A549 (cell line): ENCODE data around the gene DAB2IP. TPM values are rescaled to one million over a fixed set of nuclear protein-coding genes. Genes with fewer than 3 reads are reported as not detected.

Source experiments
- ATAC-seq, 2 experiments: fragments of 200-7000 bp in 1 of 2; fragments of >200 bp in 1 of 2; cut with Nextera tagmentation in 1 of 2; cut with Tn5 transposase in 1 of 2; 3 replicates each; pipeline versions ENCODE4 v1.8.0 to v1.9.1; 2018 to 2020; ENCODE audit warnings: mild to moderate bottlenecking in 1 of 2, moderate library complexity in 1 of 2
- CTCF ChIA-PET: fragments of 300-600 bp; sonication (Branson Sonifier 250); formaldehyde crosslinking; extraction: SDS; loops from one replicate; lab custom pipeline; 2021; ENCODE audit warnings: antibody characterized with exemption, inconsistent platforms; lab: Yijun Ruan, JAX
- POLR2A ChIA-PET: fragments of 350-600 bp; formaldehyde crosslinking; extraction: SDS; loops from one replicate; lab custom pipeline; 2021; ENCODE audit warnings: antibody characterized with exemption, inconsistent platforms; lab: Yijun Ruan, JAX
- DNase-seq, 2 experiments: peaks; one replicate each; pipeline versions ENCODE4 v3.0.0 to v3.0.0-alpha.2; 2011 to 2016; ENCODE audit warnings: low read depth in 1 of 2, low spot score in 1 of 2
- FAIRE-seq: peaks from 2 replicates; lab custom pipeline; 2011; peaks lifted over from hg19 to GRCh38; lab: Jason Lieb, UNC
- H3K27ac ChIP-seq, 2 experiments: fragments of >200 bp; sonication (Bioruptor Twin); formaldehyde crosslinking; 3 replicates each; pipeline ENCODE4 v1.5.1; 2016 to 2017
- H3K4me1 ChIP-seq: fragments of >200 bp; sonication (Bioruptor Twin); formaldehyde crosslinking; 3 replicates; pipeline ENCODE4 v1.6.1; 2016
- H3K4me2 ChIP-seq: fragments of >200 bp; sonication (Bioruptor Twin); formaldehyde crosslinking; 3 replicates; pipeline ENCODE4 v1.6.1; 2016
- H3K4me3 ChIP-seq: fragments of >200 bp; sonication (Bioruptor Twin); formaldehyde crosslinking; 3 replicates; pipeline ENCODE4 v1.5.1; 2016
- H3K9me3 ChIP-seq: fragments of >200 bp; sonication (Bioruptor Twin); formaldehyde crosslinking; 3 replicates; pipeline ENCODE4 v1.6.1; 2016
- CBX2 ChIP-seq: fragments of 200-600 bp; sonication (generic); IDR thresholded peaks from 2 replicates; pipeline ENCODE4 v1.6.1; 2016; ENCODE audit warnings: low read depth, mild to moderate bottlenecking, borderline replicate concordance
- CHD2 ChIP-seq: fragments of 150-350 bp; IDR thresholded peaks from 2 replicates; pipeline ENCODE4 v1.6.1; 2014; ENCODE audit warnings: low read length; ENCODE audit not compliant: partially characterized antibody
- EHF ChIP-seq: fragments of 250-450 bp; sonication (Bioruptor Pico); IDR thresholded peaks from 2 replicates; pipeline ENCODE4 v1.5.0; 2020; ENCODE audit warnings: mild to moderate bottlenecking
- ESRRA ChIP-seq: fragments of 150-350 bp; IDR thresholded peaks from 2 replicates; pipeline ENCODE4 v1.6.1; 2014; ENCODE audit warnings: mild to moderate bottlenecking, low read length, borderline replicate concordance
- FOXS1 ChIP-seq: fragments of 250-450 bp; sonication (Bioruptor Pico); IDR thresholded peaks from 2 replicates; pipeline ENCODE4 v1.5.0; 2020; ENCODE audit warnings: mild to moderate bottlenecking, moderate library complexity
- GATA3 ChIP-seq: IDR thresholded peaks from 2 replicates; pipeline ENCODE4 v1.6.1; 2012; ENCODE audit warnings: borderline replicate concordance
- HEYL ChIP-seq: fragments of 250-450 bp; sonication (Bioruptor Pico); IDR thresholded peaks from 2 replicates; pipeline ENCODE4 v1.8.0; 2021; ENCODE audit warnings: mild to moderate bottlenecking, moderate library complexity
- HOXB5 ChIP-seq: fragments of 250-450 bp; sonication (Bioruptor Pico); IDR thresholded peaks from 2 replicates; pipeline ENCODE4 v1.5.0; 2020; ENCODE audit warnings: mild to moderate bottlenecking, moderate library complexity
- KDM1A ChIP-seq: fragments of 200-600 bp; sonication (generic); IDR thresholded peaks from 2 replicates; pipeline ENCODE4 v1.6.1; 2016; ENCODE audit warnings: low read depth, mild to moderate bottlenecking
- KDM5A ChIP-seq: fragments of 200-600 bp; sonication (generic); IDR thresholded peaks from 2 replicates; pipeline ENCODE4 v1.6.1; 2016; ENCODE audit warnings: antibody characterized with exemption, mild to moderate bottlenecking
- MAFK ChIP-seq: fragments of 450-650 bp; IDR thresholded peaks from 2 replicates; pipeline ENCODE4 v1.6.1; 2014; ENCODE audit not compliant: partially characterized antibody
- MAZ ChIP-seq: fragments of 150-350 bp; IDR thresholded peaks from 2 replicates; pipeline ENCODE4 v1.6.1; 2014; ENCODE audit warnings: antibody characterized with exemption, low read depth, low read length, borderline replicate concordance
- NPAS2 ChIP-seq: fragments of 250-450 bp; sonication (Bioruptor Pico); IDR thresholded peaks from 2 replicates; pipeline ENCODE4 v1.8.0; 2022; ENCODE audit warnings: mild to moderate bottlenecking, moderate library complexity, borderline replicate concordance
- RCOR1 ChIP-seq: fragments of 150-350 bp; IDR thresholded peaks from 2 replicates; pipeline ENCODE4 v1.6.1; 2014; ENCODE audit warnings: antibody characterized with exemption, low read length, low read depth
- RFX5 ChIP-seq: fragments of 450-650 bp; IDR thresholded peaks from 2 replicates; pipeline ENCODE4 v1.7.1; 2014; ENCODE audit warnings: antibody characterized with exemption, mild to moderate bottlenecking, moderate library complexity
- TFCP2L1 ChIP-seq: fragments of 250-450 bp; sonication (Bioruptor Pico); IDR thresholded peaks from 2 replicates; pipeline ENCODE4 v1.5.0; 2021; ENCODE audit warnings: mild to moderate bottlenecking
- ZFP36 ChIP-seq: fragments of 450-650 bp; IDR thresholded peaks from 2 replicates; pipeline ENCODE4 v1.6.1; 2014; ENCODE audit warnings: borderline replicate concordance; ENCODE audit not compliant: partially characterized antibody
- ZNF302 ChIP-seq: fragments of 250-450 bp; sonication (Bioruptor Pico); IDR thresholded peaks from 2 replicates; pipeline ENCODE4 v1.9.0; 2021; ENCODE audit warnings: inconsistent platforms, mild to moderate bottlenecking, moderate library complexity
- WGBS: methylation state at CpG from one replicate; pipeline ENCODE4 v1.1.6; 2017; ENCODE audit errors: missing lambda C conversion rate; 5-methylcytosine and 5-hydroxymethylcytosine counted together
- polyA plus RNA-seq, 4 experiments: library from polyadenylated mRNA; depleted of rRNA in 3 of 4; stranded (reverse); fragments of >200 nt; fragmentation: RNase III in 1 of 4; extraction: RNeasy Plus Mini Kit Qiagen cat#74134 plus additional on column Dnase treatment in 1 of 4; gene quantifications; 2 replicates in 3 of 4; 3 replicates in 1 of 4; pipeline ENCODE4 v1.2.3, GENCODE V29; 2011 to 2017
- TF ChIP-seq, protein P1 (sequence below): IDR thresholded peaks from 2 replicates; pipeline ENCODE4 v1.6.1; 2012
- TF ChIP-seq, protein P2 (sequence below): fragments of >200 bp; sonication (Bioruptor Twin); formaldehyde crosslinking; IDR thresholded peaks from 2 replicates; pipeline ENCODE4 v1.6.1; 2016
- TF ChIP-seq, protein P3 (sequence below): fragments of >200 bp; sonication (Bioruptor Twin); formaldehyde crosslinking; IDR thresholded peaks from 3 replicates; pipeline ENCODE4 v1.6.1; 2016
- TF ChIP-seq, protein P4 (sequence below): IDR thresholded peaks from 2 replicates; pipeline ENCODE4 v1.6.1; 2012
- TF ChIP-seq, protein P5 (sequence below): IDR thresholded peaks from 2 replicates; pipeline ENCODE4 v1.6.1; 2012; ENCODE audit warnings: low read depth, borderline replicate concordance

The DAB2IP gene
- polyA plus RNA-seq, 2 of the 4 experiments (the other 2 are of a cell fraction): 9.7 to 13.9 TPM

DNA sequence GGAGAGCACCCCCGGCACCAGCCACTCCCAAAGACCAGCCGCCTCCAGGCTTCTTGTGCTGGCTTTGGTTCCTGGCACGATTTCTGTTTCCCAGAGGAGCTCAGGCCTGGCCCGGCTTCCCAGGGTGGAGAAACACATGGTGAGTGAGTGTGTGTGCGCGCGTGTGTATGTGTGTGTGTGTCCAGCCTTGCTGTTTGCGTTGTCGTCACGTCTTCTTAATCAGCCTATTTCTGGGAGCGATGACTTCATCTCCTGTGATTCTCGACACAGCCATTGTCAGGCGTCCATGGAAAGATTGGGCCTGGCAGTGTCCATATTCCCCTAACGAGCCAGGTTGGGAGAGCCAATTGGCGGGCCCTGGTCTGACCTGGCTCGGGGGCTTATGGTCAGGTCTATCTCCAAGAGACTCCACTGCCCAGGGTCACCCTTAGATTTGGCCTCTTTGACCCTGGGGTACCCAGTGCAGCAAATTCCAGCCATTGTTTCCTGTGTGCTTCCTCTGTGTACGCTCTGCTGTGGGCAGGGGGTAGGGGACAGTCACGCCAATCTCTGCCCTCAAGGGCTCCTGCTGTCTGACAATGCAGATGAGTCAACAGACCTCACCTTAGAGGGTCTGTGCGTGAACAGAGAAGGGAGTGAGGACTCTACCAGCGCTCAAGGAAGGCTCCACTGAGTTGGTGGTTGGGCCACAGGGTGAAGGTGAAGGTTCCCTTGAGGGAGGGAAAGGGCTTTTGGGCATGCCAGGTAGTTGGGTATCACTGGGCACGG is 73.8 kb downstream of the DAB2IP start:
- DNase-seq: no peak
- no peak for ATAC-seq
- no peak for FAIRE-seq
- Histone ChIP-seq H3K27ac (no peak overlapping the region), H3K4me2 (no peak overlapping the region), H3K4me1 (peaks cover 14% of the 10 kb centered on the region; the same call in 2 of the 3 replicates), H3K4me3 (no peak overlapping the region), H3K9me3 (no peaks in the 10 kb centered on the region)
- 93% methylated on average over 21 of the region's 21 CpGs for WGBS
- TF ChIP-seq ZFP36 (no peak), KDM1A (no peak), TFCP2L1 (CRISPR knock-in tag) (no peak), GATA3 (no peak), MAFK (no peak), ESRRA (no peak), CHD2 (no peak), KDM5A (no peak), EHF (no peak), MAZ (no peak), FOXS1 (CRISPR knock-in tag) (no peak), HOXB5 (no peak), RCOR1 (no peak), ZNF302 (CRISPR knock-in tag) (no peak), CBX2 (no peak)
- TF ChIP-seq, protein P1, sequence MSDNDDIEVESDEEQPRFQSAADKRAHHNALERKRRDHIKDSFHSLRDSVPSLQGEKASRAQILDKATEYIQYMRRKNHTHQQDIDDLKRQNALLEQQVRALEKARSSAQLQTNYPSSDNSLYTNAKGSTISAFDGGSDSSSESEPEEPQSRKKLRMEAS: no peak
- ChIA-PET POLR2A (no interaction called here), CTCF (interaction anchor here (1.4 kb wide), 1 partner anchor 18 kb away, joined by 3 read pairs; no protein-coding TSS in a partner anchor)

DNA sequence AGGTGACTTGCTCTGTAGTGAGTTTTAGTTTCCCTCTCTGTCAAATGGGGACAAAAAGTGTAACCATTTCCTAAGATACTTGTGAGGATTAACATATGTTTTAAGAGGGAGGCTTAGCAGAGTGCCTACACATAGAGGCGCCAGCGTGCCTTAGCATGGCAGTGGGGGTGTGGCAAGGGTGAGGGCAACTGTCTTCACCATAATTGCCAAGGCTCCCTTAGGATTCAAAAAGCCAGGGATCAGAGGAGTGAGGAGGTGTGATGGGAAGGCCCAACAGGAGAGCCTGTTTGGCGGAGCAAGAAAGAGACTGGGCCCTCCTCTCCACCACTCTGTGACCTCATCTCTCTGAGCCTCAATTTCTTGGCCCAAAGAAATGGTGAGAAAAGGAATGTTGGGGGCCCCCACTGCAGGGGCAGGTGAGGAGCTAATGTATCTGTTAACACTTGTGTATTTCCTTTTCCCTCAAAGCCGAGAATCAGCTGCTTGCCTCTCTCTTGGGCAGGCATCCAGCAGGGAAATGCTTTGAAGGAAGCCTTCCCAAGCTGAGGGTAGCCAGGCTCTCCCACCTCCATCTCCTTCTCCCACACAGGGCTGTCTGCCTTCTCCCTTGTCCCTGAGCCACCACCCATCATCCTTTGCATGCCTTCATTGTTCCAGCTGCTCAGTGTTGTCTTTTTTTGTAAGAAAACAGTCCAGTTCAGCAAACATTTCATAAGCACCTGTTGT is 76.0 kb downstream of the DAB2IP start:
- POLR2A ChIA-PET: no interaction called here

More for the DNA sequence above, 76.0 kb downstream of the DAB2IP start:
- Histone ChIP-seq H3K9me3 (no peaks in the 10 kb centered on the region), H3K4me1 (no peaks in the 10 kb centered on the region), H3K27ac (no peak overlapping the region), H3K4me2 (no peak overlapping the region), H3K4me3 (no peak overlapping the region)
- ATAC-seq (no peak), FAIRE-seq (no peak), DNase-seq (no peak)
- WGBS: 87% methylated on average over 4 of the region's 4 CpGs
- CTCF ChIA-PET: interaction anchor here (1.0 to 1.7 kb wide), 3 partner anchors 16 to 87 kb away, joined by 4 to 7 read pairs (median 4); no protein-coding TSS in a partner anchor
- TF ChIP-seq NPAS2 (CRISPR knock-in tag): no peak
- TF ChIP-seq HEYL (CRISPR knock-in tag): no peak
- TF ChIP-seq, protein P2, sequence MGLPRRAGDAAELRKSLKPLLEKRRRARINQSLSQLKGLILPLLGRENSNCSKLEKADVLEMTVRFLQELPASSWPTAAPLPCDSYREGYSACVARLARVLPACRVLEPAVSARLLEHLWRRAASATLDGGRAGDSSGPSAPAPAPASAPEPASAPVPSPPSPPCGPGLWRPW: no peak
- no peak for TF ChIP-seq MAZ
- TF ChIP-seq RFX5: no peak
- TF ChIP-seq, protein P3, sequence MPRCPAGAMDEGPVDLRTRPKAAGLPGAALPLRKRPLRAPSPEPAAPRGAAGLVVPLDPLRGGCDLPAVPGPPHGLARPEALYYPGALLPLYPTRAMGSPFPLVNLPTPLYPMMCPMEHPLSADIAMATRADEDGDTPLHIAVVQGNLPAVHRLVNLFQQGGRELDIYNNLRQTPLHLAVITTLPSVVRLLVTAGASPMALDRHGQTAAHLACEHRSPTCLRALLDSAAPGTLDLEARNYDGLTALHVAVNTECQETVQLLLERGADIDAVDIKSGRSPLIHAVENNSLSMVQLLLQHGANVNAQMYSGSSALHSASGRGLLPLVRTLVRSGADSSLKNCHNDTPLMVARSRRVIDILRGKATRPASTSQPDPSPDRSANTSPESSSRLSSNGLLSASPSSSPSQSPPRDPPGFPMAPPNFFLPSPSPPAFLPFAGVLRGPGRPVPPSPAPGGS: no peak
- TF ChIP-seq, protein P4, sequence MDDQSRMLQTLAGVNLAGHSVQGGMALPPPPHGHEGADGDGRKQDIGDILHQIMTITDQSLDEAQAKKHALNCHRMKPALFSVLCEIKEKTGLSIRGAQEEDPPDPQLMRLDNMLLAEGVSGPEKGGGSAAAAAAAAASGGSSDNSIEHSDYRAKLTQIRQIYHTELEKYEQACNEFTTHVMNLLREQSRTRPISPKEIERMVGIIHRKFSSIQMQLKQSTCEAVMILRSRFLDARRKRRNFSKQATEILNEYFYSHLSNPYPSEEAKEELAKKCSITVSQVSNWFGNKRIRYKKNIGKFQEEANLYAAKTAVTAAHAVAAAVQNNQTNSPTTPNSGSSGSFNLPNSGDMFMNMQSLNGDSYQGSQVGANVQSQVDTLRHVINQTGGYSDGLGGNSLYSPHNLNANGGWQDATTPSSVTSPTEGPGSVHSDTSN: no peak
- TF ChIP-seq, protein P5, sequence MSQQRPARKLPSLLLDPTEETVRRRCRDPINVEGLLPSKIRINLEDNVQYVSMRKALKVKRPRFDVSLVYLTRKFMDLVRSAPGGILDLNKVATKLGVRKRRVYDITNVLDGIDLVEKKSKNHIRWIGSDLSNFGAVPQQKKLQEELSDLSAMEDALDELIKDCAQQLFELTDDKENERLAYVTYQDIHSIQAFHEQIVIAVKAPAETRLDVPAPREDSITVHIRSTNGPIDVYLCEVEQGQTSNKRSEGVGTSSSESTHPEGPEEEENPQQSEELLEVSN: no peak
